Activated T-cell treated with anti-CD3 and anti-CD28 coated beads for 4 hours (primary cell): ENCODE measurements around the gene ADRA2A.

Experiments
- DNase-seq: peaks from one replicate; pipeline ENCODE4 v3.0.0-alpha.2; 2020

The ADRA2A gene

DNA sequence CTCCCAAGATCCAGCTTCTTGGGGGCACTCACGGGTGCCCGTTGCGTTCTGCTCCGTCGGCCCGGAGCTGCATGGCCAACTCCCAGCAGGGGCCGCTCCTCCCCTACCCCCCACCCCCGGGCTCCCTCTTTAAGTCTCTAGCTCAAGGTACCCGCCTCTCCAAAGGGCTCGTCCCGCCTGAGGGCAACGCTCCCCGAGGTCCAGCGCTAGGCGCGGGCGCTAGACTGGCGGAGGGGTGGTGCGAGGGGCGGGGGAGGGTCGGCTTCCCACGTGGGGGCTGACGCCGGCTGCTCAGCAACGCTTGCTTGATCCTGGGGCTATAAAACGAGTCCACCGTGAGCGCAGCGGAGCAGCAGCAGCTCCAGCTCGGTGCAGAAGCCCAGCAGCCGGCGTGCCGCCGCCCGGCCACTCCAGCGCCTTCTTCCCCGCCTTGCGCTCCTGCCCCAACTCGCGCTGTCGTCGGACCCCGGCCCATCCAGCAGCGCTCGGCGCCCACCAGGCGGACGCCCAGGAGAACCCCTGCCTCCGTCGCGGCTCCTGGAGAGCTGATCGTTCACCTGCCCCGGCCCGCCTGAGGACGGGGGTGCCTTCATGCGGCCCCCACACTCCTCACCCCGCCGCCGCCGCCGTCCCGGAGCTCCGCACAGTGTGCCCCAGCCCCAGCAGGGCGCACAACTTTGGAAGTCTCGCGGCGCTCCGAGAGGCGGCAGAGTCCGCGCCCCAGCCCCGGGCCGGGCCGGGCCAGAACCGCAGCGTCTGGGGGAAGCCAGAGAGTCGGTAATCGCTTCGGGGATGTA, at the start of gene ADRA2A:
ADRA2A (plus strand) TSS at position 348 of the 797 bp plus-strand sequence. CDS start 968 bp downstream, outside the sequence.
- no peak for DNase-seq

DNA sequence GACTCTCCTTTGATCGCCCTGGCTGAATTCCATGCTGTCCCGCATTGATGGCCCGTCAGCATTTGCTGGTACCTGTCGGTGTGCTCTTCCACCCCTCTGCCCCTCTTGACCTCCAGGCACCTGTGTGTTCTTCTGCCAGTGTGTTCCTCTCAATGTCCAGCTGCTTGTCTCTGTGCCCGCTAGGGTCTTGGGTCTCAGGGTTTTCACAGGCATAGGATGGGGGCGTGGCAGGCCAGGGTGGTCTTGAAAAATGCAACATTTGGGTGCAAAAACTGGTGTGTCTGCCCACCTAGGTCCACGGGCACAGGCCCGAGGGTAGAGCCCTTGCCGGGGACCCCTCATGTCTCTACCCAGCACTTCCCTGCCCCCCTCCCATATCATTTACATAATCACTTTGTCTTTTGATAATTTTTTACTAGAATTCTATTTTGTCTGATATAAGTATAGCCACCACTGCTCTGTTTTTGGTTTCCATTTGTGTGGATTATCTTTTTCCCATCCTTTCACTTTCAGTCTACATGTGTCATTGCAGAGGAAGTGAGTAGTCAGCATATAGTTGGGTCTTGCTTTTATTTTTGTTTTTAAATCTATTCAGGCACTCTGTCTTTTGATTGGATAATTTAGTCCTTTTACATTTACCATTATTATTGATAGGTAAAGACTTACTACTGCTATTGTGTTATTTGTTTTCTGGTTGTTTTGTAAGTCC, 46.6 kb upstream of the ADRA2A start:
- no peak for DNase-seq

DNA sequence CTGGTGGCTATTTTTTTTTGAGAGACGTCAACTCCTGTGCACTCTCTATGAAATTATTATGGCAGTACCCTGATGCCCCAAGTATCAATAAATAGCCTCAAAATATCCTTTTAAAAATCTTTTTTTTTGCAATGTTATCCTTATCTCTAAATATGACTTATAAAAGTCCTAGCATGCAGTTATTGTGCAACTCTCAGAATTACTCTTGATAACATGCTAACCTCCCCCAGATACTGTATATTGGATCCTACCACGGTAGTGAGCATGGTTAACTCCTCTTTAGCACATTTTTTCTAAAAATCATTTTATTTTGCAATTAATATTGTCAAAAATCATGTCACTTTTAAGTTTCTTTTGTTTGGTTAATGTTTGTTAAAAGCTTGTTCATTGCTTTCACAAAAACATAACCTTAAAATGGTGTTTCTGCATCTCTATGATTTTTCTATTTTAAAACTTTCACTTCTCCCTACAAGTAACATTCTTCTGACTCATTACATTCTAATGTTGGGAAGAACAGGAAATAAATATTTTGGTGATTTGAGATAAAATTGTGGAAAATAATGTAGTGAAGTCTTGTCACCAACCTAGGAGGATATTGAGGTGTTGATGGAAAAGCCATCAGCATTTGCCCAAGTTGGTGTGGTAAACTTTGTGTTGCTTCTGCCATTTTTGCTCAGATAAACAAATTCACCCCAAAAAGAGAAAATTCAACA, 42.1 kb upstream of the ADRA2A start:
- DNase-seq: no peak

DNA sequence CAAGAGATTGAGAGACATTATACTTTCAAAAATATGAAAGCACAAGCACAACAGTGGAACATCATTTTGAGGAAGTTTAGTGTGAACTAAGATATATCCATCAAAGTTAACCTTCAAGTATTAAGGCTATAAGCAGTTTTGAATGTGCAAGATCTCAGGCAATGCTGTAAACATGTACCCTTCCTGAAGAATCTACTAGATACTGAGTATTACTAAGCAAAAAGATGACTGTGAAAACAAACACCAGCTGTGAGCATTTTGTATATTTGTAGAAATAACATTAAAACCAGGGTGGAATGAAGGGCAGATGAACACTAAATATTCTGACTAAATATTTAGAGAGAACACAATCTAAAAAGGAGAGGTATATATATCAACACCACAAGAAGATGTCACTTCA, 41.3 kb upstream of the ADRA2A start:
- DNase-seq: no peak

DNA sequence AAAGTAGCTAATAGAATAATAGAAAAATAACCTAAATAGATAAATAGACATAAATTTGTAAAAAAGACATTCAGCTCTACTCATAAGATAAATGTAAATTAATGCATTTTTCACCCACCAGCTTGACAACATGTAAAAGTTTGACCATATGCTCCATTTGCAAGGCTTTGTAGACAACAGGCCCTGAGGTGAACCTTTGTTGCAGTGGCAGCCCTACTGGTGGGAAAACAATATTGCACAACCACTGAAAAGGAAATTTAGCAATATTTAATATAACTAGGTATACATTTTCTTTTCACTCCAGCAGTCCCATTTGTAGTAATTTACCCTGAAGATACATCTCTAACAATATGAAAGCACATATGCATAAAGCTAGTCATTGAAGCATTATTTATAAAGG, 39.0 kb upstream of the ADRA2A start:
- DNase-seq: no peak

DNA sequence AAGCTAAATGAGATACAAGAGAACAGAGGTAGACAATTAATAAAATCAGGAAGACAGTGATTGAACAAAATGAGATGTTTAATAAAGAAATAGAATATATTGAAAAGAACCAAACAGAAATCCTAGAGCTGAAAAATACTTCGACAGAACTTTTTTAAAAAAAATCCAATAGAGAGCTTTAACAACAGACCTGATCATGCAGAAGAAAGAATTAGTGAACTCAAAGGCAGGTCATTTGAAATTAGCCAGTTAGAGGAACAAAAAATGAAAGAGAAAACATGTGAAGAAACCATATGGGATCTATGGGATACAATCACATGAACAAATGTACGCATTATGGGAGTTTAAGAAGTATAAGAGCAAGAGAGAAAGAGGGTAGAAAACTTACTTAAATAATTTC, 37.3 kb upstream of the ADRA2A start:
- DNase-seq: no peak

DNA sequence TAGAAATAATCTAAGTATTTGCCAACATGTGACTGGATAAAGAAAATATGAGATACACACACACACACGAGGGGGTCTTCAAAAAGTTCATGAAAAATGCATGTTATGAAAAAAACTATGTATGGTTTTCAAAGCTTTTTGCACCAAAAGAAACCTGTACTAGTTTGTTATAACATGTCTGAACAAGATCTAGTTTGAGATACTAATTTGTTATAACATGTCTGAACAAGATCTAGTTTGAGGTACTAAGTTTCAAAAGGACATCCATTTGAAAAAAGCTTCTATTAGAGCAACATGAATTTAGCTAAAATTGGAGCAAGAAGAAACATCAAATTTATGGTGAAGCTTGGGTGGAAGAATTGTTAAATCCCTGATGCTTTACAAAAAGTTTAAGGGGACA, 19.8 kb upstream of the ADRA2A start:
- DNase-seq: no peak

DNA sequence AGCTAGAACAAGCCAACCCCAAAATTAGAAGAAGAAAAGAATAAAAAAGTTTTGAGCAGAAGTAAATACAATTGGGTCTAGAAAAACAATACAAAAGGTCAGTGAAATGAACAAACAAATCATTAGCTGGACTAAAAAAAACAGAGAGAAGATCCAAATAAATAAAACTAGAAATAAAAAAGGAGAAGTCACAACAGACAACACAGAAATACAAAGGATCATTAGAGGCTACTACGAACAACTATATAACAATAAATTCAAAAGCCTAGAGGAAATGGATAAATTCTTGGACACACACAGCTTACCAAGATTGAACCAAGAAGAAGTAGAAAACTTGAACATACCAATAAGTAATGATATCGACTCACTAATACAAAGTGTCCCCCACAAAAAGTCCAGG, 13.4 kb upstream of the ADRA2A start:
- DNase-seq: no peak

DNA sequence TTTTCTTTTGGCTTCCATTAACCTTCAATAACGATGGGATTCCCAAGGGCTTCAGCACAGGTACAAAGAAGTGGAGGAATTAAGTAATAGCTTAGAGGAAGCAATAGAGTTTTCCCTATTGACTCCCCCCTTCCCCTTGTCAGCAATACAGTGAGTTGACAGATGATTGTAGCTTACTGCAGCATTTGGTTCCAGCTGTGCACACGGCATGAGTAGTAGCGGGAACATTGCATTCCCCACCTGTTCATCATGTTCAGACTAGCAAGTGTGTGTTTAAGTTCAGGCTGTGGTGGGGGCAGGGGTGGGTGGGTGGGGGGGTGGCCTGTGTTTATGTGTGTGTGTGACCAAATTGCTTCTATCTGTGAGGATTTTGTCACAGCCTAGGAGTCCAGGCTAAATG, 4.6 kb upstream of the ADRA2A start:
- DNase-seq: no peak

DNA sequence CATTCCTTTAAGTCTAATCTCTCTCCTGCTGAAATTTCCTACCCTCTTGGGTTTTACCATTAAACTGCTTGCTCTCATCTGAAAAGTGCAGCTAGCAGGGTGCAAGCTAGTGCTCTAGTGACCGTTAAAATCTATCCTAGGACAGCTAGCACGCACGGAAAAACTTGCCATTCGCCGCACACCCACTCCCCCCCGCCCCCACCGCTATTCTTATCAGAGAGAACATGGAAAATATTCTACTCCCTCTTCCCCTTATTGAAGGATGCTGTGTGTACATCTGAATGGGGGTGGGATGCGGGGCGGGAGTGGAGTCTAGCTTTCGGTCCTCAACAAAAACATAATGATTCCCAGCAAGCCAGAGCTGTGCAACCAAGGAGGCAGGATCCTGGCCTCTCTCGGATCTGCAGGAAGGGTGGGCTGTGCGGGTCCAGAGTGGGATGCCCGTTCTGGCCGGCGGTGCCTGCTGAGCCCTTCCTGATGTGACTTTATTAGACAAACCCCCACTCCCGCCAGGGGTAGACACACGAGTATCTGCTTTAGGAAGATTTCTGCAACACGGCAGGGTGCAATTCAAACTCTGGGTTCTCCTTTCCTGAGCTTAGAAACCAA, 1.1 kb upstream of the ADRA2A start:
- no peak for DNase-seq

DNA sequence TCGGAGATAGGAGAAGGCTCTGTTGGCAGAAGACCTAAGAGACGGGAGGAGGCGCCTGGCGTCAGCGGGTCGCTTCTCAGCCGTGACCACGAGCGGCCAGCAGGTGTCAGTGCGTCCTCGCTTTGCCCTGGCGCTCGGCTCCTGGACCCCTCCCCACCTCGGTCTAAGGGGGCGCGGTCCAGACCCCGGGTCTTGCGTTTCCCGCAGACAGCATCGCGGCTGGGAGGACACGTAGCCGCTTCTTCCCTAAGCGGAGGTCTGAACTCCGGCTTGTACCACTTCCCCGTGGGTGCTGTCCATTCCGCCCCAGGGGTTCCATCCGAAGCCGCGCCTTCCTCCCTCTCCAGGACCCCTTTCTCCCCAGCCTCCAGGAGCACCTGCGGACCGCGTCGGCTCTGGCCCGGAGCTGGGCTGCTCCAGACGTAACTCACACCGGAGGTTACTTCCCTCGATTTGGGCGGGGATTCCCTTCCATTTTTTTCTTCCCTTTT, 593 bp upstream of the ADRA2A start:
- no peak for DNase-seq

DNA sequence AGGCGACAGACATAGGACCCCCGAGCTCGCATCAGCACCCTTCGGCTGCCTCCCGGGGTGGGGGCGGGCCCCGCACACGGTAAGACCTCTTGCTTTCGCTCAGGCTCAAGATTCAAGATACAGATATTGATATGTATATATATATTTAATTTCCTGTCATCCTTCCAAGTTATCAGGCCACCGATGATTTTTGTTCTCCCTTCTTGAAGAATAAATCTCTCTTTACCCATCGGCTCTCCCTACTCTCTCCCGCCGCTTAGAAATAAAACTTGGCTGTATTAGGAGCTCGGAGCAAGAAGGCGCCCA, 603 bp downstream of the ADRA2A start:
- DNase-seq: no peak

DNA sequence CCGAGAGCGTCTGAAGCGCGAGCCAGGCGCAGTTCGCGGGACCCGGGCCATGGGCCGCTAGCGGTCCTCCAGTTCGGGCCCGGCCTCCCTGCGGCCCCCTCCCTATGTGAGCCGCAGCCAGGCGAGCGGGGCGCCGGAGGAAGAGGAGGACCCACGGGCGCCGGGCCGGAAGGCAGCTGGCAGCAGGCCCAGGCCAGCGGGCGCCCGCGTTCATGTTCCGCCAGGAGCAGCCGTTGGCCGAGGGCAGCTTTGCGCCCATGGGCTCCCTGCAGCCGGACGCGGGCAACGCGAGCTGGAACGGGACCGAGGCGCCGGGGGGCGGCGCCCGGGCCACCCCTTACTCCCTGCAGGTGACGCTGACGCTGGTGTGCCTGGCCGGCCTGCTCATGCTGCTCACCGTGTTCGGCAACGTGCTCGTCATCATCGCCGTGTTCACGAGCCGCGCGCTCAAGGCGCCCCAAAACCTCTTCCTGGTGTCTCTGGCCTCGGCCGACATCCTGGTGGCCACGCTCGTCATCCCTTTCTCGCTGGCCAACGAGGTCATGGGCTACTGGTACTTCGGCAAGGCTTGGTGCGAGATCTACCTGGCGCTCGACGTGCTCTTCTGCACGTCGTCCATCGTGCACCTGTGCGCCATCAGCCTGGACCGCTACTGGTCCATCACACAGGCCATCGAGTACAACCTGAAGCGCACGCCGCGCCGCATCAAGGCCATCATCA, 1.1 kb downstream of the ADRA2A start:
- DNase-seq: no peak

DNA sequence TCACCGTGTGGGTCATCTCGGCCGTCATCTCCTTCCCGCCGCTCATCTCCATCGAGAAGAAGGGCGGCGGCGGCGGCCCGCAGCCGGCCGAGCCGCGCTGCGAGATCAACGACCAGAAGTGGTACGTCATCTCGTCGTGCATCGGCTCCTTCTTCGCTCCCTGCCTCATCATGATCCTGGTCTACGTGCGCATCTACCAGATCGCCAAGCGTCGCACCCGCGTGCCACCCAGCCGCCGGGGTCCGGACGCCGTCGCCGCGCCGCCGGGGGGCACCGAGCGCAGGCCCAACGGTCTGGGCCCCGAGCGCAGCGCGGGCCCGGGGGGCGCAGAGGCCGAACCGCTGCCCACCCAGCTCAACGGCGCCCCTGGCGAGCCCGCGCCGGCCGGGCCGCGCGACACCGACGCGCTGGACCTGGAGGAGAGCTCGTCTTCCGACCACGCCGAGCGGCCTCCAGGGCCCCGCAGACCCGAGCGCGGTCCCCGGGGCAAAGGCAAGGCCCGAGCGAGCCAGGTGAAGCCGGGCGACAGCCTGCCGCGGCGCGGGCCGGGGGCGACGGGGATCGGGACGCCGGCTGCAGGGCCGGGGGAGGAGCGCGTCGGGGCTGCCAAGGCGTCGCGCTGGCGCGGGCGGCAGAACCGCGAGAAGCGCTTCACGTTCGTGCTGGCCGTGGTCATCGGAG, 1.8 kb downstream of the ADRA2A start:
- no peak for DNase-seq

DNA sequence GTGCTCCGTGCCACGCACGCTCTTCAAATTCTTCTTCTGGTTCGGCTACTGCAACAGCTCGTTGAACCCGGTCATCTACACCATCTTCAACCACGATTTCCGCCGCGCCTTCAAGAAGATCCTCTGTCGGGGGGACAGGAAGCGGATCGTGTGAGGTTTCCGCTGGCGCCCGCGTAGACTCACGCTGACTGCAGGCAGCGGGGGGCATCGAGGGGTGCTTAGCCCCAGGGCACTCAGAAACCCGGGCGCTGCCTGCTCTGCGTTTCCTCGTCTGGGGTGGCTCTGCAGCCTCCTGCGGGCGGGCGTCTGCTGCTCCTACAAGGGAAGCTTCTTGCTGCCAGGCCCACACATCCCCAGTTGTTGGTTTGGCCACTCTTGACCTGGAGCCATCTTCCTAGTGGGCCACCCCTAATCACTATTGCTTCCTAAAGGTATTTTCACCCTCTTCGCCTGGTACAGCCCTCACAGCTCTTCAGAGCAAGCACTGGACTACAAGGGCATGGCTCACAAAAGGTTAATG, 2.5 kb downstream of the ADRA2A start:
- DNase-seq: no peak

DNA sequence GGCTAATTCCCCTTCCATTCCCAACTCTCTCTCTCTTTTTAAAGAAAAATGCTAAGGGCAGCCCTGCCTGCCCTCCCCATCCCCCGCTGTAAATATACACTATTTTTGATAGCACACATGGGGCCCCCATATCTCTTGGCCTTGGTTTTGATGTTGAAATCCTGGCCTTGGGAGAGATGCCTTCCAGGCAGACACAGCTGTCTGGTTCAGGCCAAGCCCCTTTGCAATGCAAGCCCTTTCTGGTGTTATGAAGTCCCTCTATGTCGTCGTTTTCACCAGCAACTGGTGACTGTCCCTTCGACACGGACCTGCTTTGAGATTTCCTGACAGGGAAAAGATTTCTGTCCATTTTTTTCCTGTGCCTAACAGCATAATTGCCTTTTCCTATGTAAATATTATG, 3.0 kb downstream of the ADRA2A start:
- DNase-seq: no peak

DNA sequence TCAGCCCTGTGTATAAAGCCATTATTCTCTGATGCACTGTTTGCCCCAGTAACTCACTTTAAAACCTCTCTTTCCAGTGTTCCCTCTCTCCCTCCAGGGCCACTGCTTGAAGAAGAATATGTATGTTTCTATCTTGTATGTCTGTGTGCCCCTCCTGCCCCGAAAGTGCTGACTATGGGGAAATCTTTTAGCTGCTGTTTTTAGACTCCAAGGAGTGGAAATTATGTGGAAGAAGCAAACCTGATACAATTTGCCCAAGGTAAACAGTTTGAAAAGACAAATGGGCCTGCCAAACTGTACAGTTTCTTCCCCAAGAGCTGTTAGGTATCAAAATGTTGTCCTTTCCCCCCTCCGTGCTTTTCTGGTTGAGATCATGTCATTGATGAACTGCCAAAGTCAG, 3.4 kb downstream of the ADRA2A start:
- no peak for DNase-seq

DNA sequence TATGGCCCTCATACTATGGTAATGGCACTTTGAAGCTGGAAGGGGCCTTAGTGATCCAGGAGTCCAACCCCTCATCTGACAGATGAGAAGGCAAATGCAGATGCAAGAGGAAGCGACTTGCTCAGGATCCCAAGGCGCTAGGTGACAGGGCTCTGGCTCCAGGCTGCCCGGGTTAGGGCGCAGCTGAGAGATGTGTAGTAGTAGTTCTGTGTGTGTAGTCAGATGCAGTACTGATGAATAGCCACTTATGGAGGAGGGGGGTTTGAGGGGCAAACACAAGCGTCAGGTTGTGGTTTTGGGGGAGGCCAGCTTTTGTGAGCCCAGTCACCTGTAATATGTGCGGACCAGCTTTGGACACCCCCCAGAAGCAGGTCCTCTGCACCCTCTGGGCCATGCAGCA, 4.8 kb downstream of the ADRA2A start:
- no peak for DNase-seq

DNA sequence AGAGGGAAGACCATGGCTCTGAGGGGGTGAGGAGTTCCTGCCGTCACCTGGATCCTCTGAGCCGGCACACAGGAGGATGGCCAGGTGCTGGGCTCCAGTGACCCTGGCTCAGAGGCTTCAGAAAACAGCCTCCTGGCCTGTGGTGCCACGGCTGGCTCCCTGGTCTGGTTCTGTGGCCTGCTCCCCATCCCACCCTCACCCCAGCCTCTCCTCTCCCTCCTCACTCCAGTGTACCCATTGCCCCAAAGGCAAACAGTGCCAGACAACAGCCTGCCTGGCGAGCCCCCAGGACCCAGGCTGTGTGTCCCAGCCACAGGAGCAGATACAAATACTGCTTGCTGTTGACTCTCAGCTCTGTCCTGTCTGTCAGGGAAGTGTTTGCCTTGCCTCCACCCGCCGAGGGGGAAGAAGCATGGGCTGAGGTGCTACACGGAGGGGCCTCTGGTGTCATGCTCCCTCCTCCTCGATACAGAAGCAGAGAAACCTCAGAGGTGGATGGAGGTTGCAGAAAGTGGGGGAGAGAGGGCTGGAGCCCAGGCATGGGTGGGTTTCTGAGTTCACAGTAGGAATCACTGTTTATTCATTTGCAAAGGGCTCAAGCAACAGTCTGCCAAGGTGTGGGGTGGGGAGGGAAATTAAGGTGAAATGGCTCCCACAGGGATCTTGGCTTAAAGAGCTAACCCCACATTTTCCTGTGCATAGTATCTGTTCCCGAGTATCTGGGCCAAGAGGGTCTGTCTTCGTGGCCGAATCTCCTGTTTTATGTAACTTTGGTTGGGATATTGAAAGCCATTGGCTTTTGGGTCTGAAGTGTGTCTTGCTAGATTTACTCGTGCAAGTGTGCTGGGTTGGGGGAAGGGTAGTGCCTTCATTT, 5.5 kb downstream of the ADRA2A start:
- no peak for DNase-seq

DNA sequence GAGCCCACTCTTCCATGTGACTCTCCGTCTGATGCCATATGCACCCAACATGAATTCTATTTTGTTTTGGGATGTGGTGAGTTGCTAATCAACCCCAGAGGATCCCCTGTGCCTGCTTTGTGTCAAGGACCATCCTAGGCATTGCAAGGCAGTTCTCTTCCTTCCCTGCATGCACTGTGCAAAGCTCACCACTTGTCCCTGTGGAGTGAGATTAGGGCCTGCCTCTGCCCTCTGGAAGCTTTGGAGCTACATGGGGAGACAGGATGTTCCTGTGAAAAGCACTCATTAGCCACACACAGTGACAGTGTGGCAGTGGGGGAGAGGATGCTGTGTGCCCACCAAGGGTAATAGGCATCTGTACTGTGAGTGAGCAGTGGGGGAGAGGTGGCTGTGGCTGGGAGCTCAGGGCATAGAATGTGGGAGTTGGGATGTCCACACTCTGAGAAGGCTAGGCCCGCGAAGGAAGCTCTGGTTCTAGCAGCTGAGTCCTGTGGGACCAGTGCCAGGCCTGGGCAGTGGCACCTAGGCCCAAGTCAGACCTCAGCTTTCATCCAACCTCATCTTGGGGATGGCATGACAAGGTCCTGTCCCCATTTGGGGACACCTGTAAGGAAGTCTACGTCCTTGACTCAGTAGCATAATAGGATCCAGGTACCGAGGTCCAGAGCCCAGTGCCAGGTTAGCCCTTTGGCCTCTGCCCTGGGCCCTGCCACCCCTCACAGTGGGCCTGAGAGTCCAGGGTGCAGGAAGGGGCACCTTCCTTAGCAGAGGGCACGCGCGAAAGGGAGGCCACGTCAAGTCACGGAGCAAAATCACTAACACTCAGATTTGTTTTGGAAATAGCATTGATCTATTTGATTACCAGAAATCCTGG, 6.6 kb downstream of the ADRA2A start:
- DNase-seq: no peak
